Stimulated activated CD4-positive, alpha-beta T cell treated with anti-CD3 and anti-CD28 coated beads, Interleukin-4, amount 100 ng/mL, for 48 hours (primary cell): Measurements from ENCODE around the gene DRP2.
"Not testable (repeated sequence)": the region's sequence is repeated elsewhere in the genome, so short reads cannot be mapped to it uniquely, and the experiment has no call there.

ENCODE experiments used
- DNase-seq, 2 donors: peaks; one replicate each; pipeline ENCODE4 v3.0.0-alpha.2; 2020; ENCODE audit warnings: low read depth in 2 of 2

The DRP2 gene, protein sequence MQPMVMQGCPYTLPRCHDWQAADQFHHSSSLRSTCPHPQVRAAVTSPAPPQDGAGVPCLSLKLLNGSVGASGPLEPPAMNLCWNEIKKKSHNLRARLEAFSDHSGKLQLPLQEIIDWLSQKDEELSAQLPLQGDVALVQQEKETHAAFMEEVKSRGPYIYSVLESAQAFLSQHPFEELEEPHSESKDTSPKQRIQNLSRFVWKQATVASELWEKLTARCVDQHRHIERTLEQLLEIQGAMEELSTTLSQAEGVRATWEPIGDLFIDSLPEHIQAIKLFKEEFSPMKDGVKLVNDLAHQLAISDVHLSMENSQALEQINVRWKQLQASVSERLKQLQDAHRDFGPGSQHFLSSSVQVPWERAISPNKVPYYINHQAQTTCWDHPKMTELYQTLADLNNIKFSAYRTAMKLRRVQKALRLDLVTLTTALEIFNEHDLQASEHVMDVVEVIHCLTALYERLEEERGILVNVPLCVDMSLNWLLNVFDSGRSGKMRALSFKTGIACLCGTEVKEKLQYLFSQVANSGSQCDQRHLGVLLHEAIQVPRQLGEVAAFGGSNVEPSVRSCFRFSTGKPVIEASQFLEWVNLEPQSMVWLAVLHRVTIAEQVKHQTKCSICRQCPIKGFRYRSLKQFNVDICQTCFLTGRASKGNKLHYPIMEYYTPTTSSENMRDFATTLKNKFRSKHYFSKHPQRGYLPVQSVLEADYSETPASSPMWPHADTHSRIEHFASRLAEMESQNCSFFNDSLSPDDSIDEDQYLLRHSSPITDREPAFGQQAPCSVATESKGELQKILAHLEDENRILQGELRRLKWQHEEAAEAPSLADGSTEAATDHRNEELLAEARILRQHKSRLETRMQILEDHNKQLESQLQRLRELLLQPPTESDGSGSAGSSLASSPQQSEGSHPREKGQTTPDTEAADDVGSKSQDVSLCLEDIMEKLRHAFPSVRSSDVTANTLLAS

DNA sequence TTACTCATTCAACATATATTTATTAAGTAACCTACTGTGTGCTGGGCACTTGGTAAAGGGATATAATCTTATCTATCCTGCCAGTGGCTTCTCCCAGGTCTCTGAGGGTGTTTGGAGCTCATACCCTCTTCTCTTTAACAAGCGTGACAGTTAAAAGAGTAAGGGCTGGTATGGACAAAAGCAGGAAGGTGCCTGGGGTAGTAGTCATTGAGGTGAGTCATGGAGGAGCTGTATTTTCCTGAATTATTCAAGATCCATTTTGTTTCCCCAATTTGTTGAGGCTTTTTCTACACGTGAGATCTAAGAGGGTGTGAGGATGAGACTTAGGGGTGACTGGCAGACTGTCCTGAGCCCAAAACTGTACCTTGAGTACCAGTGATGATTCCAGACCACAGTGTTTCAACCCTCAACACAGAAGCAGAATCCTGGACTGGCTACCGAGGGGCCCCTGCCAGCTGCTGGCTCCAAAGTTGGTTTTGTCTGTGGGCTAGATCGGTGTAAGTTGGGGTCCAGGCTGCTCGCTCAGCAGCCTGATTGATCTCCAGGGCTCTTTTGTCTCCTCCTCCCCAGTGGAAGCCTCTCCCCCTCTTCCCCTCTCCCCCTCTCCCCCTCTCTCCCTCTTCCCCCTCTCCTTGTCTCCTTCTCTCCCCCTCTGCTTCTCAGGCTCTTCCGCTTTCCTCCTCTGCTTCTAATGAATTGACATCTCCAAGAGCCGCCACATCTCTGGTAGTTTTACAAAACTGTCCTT lies at the start of gene DRP2:
Gene DRP2, plus strand, starts transcription at position 671 of the 748 bp plus-strand sequence. CDS start 11,862 bp downstream, outside the sequence.
- DNase-seq, result no peak

DNA sequence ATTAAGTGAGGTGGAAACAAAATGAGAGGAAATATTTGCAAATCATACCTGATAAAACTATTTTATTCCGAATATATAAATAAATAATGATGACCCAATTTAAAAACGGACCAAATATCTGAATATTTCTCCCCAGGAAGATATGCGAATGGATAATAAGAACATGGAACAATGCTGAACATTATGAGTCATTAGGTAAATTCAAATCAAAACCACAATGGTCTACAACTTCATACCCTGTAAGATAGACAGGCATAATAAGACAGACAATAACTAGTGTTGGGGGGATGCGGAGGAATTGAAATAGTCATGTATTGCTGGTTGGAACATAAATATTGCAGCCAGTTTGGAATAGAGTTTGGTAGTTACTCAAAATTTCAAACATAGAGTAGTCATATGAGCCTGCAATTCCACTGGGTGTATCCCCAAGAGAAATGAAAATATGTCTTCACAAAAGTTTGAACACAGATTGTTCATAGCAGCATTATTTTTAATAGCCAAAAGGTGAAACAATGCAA lies 47.6 kb upstream of the DRP2 start:
- no peak for DNase-seq

DNA sequence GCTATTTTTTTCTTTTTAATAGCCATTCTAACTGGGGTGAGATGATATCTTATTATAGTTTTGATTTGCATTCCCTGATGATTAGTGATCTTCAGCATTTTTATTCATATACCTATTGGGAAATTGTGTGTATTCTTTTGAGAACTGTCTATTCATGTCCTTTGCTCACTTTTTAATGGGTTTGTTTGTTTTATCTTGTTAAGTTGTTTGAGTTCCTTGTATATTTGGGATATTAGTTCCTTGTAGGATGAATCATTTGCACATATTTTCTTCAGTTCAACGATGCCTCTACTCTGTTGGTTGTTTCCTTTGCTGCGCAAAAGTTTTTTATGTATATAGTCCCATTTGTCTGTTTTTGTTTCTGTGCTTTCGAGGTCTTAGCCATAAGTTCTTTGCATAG lies 43.1 kb upstream of the DRP2 start:
- no peak for DNase-seq

DNA sequence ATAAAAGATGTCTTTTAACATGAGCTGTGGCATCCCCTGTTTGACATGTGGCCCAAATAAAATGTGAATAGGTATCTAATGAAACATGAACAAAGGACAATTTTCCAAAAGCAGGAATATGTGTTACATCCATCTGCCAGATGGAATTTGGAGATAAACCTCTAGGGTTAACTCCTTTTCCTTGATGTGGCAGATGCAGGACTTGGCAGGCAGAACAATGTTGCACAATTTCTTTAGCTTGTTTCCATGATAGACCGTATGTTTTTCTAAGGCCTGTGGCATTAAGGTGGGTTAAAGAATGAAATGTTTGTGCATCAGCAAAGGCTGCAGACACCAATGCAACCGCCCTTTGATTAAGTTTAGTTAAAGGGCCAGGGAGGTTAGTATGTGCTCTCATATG lies 34.7 kb upstream of the DRP2 start:
- DNase-seq, result not testable (repeated sequence)

DNA sequence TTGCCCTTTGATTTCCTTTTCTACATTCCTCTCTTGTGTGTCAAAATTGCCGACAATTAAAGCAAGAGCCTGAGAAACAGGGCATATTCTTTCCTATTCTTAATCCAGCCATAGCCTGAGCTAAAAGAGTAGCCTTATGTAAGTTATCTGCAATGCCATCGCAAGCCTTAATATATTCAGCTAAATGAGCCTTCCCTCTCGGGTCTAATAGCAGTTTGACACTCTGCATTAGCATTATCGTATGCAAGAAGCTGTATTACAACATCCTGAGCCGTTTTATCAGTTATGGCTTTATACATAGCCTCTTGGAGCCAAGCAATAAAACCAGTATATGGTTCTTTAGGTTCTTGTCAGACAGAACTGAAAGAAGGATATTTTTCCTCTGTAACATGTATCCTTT lies 31.6 kb upstream of the DRP2 start:
- not testable (repeated sequence) for DNase-seq

DNA sequence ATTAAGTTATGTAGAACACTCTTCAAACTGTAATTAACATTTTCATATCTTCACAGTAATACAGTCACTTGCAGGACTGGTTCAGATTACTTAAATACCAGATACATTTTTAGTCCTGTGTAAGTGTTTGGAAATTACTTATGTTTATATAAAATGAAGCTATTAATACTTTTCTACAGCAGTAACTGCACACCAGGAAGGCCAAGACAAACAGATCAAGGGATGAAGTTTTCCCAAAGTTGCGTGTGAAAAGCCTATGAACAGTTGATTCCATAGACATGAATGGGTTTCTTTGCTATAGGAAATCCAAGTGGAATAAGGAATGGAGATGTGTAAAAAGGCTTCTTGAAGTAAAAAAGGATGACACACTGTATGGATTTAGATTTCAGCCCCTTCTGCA lies 28.9 kb upstream of the DRP2 start:
- DNase-seq, result no peak

DNA sequence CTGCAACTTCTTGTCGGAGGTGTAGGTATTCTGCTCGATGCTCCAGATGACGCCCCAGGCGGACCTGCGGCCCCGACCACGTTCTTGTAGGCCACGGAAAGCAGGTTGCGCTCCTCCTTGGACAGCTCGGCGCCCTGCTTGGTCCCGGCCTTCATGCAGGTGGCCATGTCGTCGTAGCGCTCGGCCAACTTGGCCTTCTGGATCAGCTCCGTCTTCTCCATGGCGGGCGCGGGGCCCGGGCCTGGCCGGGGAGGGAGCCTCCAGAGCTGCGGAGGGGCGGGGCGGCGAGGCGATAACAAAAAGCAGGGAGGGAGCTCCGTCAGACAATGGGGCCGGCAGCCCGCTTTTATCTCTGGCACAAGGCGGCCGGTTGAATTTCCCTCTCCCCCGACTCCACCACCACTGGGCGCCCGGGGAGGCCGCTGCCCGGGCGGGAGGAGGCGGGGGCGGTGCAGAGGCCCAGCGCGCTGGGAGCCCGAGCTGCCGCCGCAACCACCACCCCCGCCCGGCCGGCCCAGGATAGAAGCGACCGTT lies 28.3 kb upstream of the DRP2 start:
- DNase-seq, result no peak

DNA sequence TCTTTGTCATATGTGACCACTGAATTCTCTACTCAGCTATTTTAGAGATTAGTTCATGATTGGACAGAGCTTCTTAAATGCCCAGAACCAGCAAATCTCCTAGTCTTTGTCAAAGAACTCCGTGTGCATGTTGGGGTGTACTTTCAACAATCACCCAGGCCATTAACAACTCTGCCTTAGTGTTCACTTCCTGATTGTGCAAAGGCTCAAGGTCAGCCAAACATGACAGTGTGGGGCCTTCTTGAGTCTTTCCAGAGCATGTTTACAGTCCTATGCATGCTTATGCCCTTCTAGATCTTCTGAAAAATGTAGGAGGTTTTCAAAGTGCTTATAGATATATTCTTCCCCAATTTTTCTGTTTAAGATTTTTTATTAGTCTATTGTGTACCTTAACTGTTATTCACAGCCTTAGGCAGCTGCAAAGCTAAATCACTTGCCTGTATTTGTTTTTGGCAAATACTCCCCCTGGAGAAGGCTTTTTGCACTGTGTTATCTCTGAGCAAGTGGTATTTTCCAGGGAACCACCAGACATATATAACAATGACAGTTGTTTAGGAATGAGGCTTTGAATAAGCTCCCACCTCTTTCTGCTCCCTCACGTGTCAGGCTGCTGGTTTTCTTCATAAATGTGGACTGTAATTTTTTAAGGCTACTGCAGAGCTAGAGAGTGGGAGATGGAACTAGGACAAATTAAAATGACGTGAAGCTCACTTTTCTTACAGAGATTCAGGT lies 24.0 kb upstream of the DRP2 start:
- DNase-seq, result no peak

DNA sequence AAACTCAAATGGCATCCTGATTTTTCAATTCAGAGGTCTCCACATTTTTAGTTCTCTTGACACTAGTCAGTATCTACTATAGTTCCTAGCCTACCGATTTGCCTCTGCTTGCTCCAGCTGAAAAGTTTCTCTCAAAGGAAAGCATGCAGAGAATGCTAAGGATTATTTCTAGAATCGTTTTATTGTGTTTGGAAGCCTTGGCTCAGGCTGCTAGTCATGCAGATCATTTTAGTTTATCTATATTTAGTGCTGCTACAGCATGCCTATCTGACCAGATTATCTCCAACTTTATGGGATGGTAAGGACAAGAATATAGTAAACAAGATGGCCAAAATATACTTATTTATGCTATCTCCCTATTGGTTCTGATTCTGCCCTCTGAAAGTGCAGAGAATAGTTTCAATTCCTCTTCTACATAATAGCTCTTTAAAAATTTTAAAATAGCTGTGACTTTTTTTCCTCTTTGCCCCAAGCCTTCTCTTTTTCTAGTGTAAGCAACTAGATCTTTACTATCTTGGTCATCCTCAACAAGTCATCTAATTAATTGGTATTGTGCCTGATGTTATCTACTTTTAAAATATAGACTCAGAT lies 15.7 kb upstream of the DRP2 start:
- DNase-seq, result no peak

DNA sequence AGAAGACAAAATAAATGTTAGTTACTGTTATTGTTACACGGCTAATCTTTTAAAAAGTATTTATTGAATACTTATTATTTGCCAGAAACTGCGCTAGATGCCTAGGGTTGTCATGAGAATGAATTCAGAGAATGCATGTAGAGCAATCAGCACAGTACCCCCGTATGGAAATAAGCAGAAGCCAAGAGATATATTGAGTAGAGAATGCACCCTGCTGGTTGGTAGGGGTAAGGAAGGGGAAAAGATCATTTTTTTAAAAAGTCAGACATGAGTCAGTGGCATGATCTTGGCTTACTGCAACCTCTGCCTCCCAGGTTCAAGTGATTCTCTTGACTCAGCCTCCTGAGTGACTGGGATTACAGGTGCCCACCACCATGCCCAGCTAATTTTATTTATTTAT lies 13.1 kb upstream of the DRP2 start:
- no peak for DNase-seq

DNA sequence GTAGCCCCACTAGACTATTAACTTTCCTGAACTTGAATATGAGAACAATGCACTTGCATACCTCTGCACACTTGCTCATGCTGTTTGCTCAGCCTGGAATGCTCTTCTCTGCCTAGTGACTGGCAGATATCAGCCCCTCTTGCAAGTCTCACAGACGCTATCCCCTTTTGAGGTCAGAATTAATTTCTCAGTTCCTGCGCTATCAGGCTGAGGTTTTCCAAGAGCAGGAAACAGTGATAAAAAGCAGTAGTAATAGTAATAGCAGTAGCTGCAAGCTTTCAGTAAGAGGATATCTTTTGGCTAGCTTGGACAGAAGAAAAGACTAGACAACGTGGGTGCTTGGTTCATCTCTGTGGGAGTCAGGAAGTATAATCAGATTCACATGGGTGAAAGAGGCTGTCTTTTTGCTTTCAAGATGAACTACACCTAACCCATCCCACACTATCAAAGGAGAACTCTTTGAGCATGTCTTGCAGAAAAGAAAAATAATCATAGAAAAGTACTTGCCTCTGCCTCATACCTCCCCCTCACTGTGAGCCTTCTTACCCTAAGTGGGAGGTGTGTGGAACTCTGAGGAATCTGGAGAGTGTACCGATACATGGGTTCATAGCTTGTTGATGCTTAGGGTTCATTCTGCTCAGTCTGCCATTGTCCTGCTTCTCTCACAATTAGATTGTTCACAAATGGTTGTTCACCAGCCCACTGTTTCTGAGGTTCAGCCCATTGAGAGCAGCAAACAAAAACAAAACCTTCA lies 11.3 kb upstream of the DRP2 start:
- DNase-seq, result no peak

DNA sequence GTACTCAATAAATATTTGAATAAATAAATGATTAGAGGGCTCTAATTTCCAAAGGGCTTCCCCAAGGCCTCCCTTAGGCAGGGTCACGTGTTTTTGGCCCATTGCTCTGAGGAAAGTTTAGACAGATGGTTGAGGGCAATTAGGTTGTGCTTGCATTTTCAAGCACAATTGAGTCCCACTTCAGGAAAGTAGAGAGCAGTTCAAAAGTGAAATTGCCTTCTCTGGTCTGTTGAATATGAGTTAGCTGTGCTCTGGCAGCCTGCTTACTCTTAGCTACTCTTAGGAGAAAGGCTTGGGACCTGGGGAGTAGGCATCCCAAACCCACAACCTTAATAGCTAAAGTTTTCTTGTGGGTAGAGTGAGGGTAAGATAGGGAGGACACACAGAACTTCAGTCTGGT lies 9.0 kb upstream of the DRP2 start:
- DNase-seq, result no peak

DNA sequence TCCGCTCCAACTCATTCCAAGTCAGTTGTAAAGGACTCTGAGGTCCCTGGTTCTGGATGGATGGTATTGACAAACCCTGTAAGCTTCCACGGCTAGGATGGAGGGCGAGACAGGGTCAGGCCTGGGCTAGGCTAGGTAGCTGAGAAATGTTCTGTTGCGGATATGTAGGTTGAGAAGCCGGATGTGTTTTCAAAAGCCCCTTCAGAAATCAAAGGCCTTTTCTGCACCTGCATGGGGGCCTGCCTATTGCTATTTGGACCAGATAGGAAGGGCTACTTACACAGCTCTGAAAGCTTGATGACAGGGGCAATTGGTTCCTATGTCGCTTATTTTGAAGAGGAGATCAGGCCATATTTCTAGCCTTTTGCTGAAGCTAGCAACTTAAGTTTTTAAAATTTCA lies 1.9 kb upstream of the DRP2 start:
- DNase-seq, result no peak

DNA sequence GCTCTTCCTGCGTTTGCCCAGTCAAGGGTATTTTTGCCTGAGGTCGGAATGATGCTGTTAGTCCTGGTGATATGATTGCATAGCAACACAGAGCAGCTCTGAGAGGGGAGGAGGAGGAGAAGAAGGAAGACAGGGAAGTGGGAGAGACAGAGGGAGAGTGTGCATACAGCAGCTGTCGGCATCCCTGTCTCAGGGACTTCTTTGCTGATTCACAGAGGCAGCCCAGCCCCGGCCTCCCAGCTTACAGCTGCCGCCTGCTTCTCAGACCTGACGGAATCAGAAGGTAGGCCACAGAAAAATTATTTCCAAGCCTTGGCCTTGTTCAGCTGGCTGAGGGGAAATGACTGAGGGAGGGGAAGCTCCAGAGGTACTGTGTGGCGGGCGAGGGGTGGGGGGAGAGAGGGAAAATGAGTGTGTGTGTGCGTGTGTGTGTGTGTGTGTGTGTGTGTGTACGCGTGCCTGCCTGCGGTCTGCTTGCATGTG lies 319 bp downstream of the DRP2 start:
- DNase-seq, result no peak

DNA sequence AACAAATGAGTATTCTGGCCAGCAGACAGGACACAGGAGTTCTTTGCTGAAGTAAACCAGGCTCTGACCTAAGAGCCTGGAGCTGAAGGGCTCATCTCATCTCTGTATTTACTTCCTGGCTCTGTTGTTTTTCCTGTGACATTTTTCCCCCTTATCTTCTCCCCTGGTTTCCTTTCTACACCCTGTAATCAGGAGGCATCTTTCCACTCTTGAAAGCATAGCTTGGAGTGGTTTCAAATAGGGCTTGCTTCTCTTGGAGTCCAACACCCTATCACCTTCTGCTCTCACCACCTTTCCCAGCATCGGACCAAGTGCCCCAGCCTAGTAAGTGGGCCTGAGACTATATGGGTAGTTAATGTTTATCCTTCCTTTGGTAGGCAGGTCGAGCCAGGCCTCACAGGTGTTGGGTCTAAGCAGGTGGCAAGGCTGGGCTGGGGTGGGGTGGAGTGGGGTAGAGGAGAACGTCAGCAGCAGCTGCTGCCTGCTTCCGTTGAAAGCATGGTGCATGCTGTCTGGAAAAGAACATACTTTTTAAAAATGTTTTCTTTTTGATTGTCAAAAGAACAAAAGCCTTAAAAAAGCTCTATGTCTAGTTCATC lies 1.2 kb downstream of the DRP2 start:
- no peak for DNase-seq

DNA sequence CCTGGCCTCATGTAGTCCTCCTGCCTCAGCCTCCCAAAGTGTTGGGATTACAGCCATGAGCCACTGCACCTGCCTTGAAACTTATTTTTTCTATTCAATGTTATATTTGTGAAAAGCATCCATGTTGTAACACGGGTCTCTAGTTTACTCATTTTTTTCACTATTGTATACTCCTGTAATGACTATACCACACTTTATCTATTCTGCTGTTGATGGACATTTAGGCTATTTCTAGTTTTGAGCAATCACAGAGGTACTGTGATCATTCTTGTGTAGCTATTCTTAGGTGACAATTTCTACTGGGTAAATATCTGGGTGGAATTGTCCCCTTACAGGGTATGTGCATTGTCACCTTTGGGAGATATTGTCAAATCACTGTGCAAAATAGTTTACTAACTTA lies 3.6 kb downstream of the DRP2 start:
- DNase-seq, result no peak

DNA sequence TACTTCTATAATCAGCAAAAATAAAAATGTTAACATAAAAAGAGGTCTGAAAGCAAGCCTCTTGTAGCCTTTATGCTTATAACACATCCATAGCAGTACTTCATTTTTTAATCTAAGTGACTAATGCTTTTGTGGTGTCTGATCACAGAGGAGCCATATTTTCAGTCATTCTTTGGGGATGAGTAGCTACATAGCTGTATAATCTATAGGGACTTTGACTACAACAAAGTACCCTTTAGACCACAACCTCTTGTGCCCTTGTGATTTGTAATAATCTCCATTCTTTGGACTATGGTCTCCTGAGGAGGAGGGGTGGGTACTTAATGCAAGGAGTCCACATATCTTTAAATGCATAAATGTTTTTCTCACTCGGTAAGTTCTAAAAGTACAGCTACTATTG lies 9.6 kb downstream of the DRP2 start:
- no peak for DNase-seq

DNA sequence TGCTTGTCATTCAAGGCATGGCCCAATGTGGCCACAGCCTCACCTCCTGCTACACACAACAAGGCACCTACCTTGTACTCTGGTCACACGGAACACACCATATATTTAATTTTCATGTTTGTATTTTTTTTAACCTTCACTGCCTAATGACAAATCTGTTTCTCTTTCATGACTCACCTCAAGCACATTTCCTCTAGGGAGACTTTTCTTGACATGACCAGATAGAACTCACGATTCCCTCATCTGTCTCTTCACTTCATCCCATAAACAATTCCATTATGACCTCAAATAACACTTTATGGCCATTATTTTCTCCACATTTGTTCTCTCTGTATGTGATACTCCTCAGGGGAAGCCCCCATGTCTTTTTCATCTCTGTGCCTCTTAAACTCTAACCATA lies 11.1 kb downstream of the DRP2 start:
- DNase-seq, result no peak

DNA sequence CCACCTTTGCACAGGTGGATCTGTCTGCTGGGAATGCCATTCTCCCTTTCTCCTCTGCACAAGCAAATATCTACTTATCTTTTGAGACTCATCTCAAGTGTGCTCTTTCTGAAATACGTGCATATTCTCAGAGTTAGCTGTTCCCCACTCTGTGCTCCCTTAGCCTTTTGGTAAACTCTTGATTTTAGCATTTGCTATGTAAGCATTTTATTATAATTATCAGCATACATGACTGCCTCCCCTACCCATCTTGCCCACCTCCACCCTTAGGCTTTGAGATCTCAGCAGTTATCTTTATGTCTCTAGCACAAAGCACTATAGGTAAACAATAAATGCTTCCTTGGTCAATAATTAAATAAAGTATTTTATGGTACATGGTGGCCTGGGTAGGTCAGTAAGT lies 11.5 kb downstream of the DRP2 start:
- DNase-seq, result no peak
